Neural cell (in vitro differentiated cells): ENCODE measurements around the gene BMERB1. TPM values are rescaled to one million over a fixed set of nuclear protein-coding genes. Genes with fewer than 3 reads are reported as not detected.

Experiments
- H2AFZ ChIP-seq: fragments of 200-600, 300-800 bp; sonication (generic), shearing (Covaris generic); 2 replicates; pipeline ENCODE4 v1.6.0; 2014; ENCODE audit warnings: low read depth, mild to moderate bottlenecking, antibody characterized with exemption, low read length, moderate library complexity
- H3F3A ChIP-seq: fragments of 200-600 bp; shearing (Covaris generic); 2 replicates; pipeline ENCODE4 v1.6.1; 2016; ENCODE audit warnings: mild to moderate bottlenecking, moderate library complexity, mixed read lengths, antibody characterized with exemption, low read length; ENCODE audit not compliant: insufficient read depth, poor library complexity, severe bottlenecking
- H3K27ac ChIP-seq: fragments of 200-600, 300-800 bp; sonication (generic), shearing (Covaris generic); 2 replicates; pipeline ENCODE4 v1.5.1; 2014; ENCODE audit warnings: mild to moderate bottlenecking, low read length, moderate library complexity
- H3K27me3 ChIP-seq: fragments of 300-800, 200-600 bp; sonication (generic), shearing (Covaris generic); 2 replicates; pipeline ENCODE4 v1.6.0; 2014; ENCODE audit warnings: mild to moderate bottlenecking, low read depth, low read length, moderate library complexity; ENCODE audit not compliant: insufficient read depth
- H3K36me3 ChIP-seq: fragments of 300-800, 200-600 bp; sonication (generic), shearing (Covaris generic); 2 replicates; pipeline ENCODE4 v1.5.1; 2014; ENCODE audit warnings: mild to moderate bottlenecking, antibody characterized with exemption, low read length, moderate library complexity; ENCODE audit not compliant: insufficient read depth
- H3K4me2 ChIP-seq: fragments of 300-800, 200-600 bp; sonication (generic), shearing (Covaris generic); 2 replicates; pipeline ENCODE4 v1.6.0; 2014; ENCODE audit warnings: mild to moderate bottlenecking, low read length
- H3K4me3 ChIP-seq: fragments of 300-800, 200-600 bp; sonication (generic), shearing (Covaris generic); 2 replicates; pipeline ENCODE4 v1.5.1; 2014; ENCODE audit warnings: mild to moderate bottlenecking, low read length, moderate library complexity
- H3K79me2 ChIP-seq: fragments of 200-600 bp; shearing (Covaris generic); replicated peaks from 2 replicates; pipeline ENCODE4 v1.6.0; 2014; ENCODE audit warnings: mild to moderate bottlenecking, low read length, moderate library complexity; ENCODE audit not compliant: insufficient read depth
- H3K9ac ChIP-seq: fragments of 300-800, 200-600 bp; sonication (generic), shearing (Covaris generic); 2 replicates; pipeline ENCODE4 v1.6.1; 2016; ENCODE audit warnings: mild to moderate bottlenecking, low read length, mixed read lengths
- H3K9me2 ChIP-seq: fragments of 200-600 bp; shearing (Covaris generic); 2 replicates; pipeline ENCODE4 v1.6.1; 2016; ENCODE audit warnings: mild to moderate bottlenecking, low read length, mixed read lengths; ENCODE audit not compliant: insufficient read depth
- H3K9me3 ChIP-seq: fragments of 200-600, 300-800 bp; sonication (generic), shearing (Covaris generic); 2 replicates; pipeline ENCODE4 v1.6.1; 2016; ENCODE audit warnings: mild to moderate bottlenecking, mixed run types, low read length, moderate library complexity, mixed read lengths
- H4K20me1 ChIP-seq: fragments of 200-600 bp; shearing (Covaris generic); 2 replicates; pipeline ENCODE4 v1.6.1; 2016; ENCODE audit warnings: mild to moderate bottlenecking, mixed run types; ENCODE audit not compliant: insufficient read depth
- CTCF ChIP-seq: fragments of 450-650 bp; IDR thresholded peaks from 2 replicates; pipeline ENCODE4 v1.5.1; 2014; ENCODE audit warnings: antibody characterized with exemption, mild to moderate bottlenecking, moderate library complexity; ENCODE audit not compliant: poor library complexity, severe bottlenecking
- EP300 ChIP-seq: fragments of 450-650 bp; conservative IDR thresholded peaks from 2 replicates; pipeline ENCODE4 v1.6.1; 2014; ENCODE audit warnings: antibody characterized with exemption, mild to moderate bottlenecking, moderate library complexity; ENCODE audit not compliant: poor library complexity, severe bottlenecking
- EZH2 ChIP-seq: fragments of 200-600, 300-800 bp; shearing (Covaris generic), sonication (generic); IDR thresholded peaks from 2 replicates; pipeline ENCODE4 v1.6.1; 2014; ENCODE audit warnings: antibody characterized with exemption, low read length, borderline replicate concordance, mild to moderate bottlenecking; ENCODE audit not compliant: insufficient read depth, poor library complexity, severe bottlenecking
- MXI1 ChIP-seq: fragments of 450-650 bp; conservative IDR thresholded peaks from 2 replicates; pipeline ENCODE4 v1.6.1; 2014; ENCODE audit warnings: antibody characterized with exemption, mild to moderate bottlenecking; ENCODE audit not compliant: poor library complexity, severe bottlenecking
- POLR2AphosphoS5 ChIP-seq: IDR thresholded peaks from 2 replicates; pipeline ENCODE4 v1.6.1; 2012
- RAD21 ChIP-seq: fragments of 450-650 bp; conservative IDR thresholded peaks from 2 replicates; pipeline ENCODE4 v1.6.1; 2014; ENCODE audit warnings: antibody characterized with exemption, mild to moderate bottlenecking, moderate library complexity
- REST ChIP-seq: IDR thresholded peaks from 2 replicates; pipeline ENCODE4 v1.6.1; 2012; ENCODE audit warnings: borderline replicate concordance
- SMC3 ChIP-seq: fragments of 450-650 bp; conservative IDR thresholded peaks from 2 replicates; pipeline ENCODE4 v1.6.1; 2014; ENCODE audit warnings: antibody characterized with exemption, mild to moderate bottlenecking, moderate library complexity; ENCODE audit not compliant: poor library complexity
- TAF1 ChIP-seq: IDR thresholded peaks from 2 replicates; pipeline ENCODE4 v1.6.1; 2012; ENCODE audit warnings: low read depth
- polyA plus RNA-seq: library from polyadenylated mRNA; depleted of rRNA; stranded (reverse); fragments of >200 nt; gene quantifications from 2 replicates; pipeline ENCODE4 v1.2.3, GENCODE V29; 2014

Gene BMERB1
- polyA plus RNA-seq, 1 donor from 2014 or later, result 149 TPM

- no peak overlapping the region for H2AFZ ChIP-seq
- no peak overlapping the region for H3K27ac ChIP-seq
- H3K4me3 ChIP-seq, result no peak overlapping the region
- no peaks in the 10 kb centered on the region for H3K36me3 ChIP-seq
- no peak overlapping the region for H3K4me2 ChIP-seq
- H3K79me2 ChIP-seq, result no peaks in the 10 kb centered on the region
- H3K9me2 ChIP-seq, result no peaks in the 10 kb centered on the region
- no peaks in the 10 kb centered on the region for H3K27me3 ChIP-seq
- no peak overlapping the region for H3K9ac ChIP-seq
- TF ChIP-seq EZH2, result no peak
- no peak for TF ChIP-seq TAF1
- TF ChIP-seq SMC3, result no peak
- TF ChIP-seq RAD21, result no peak
- no peak for TF ChIP-seq POLR2AphosphoS5
- no peak for TF ChIP-seq EP300
- TF ChIP-seq MXI1, result no peak
- TF ChIP-seq REST, result no peak
- no peak for TF ChIP-seq CTCF
- H3K9me3 ChIP-seq, result no peaks in the 10 kb centered on the region
- no peaks in the 10 kb centered on the region for H4K20me1 ChIP-seq
- H3F3A ChIP-seq, result no peaks in the 10 kb centered on the region
Observed at GRCh38 chr16:15547768-15548096, 113.3 kb downstream of the BMERB1 start.

GRCh38 chr16:15548482-15548891 lies 114.1 kb downstream of the BMERB1 start:
- Histone ChIP-seq H3F3A (no peaks in the 10 kb centered on the region), H3K79me2 (no peaks in the 10 kb centered on the region), H3K4me2 (no peak overlapping the region), H4K20me1 (no peaks in the 10 kb centered on the region), H3K9ac (no peak overlapping the region), H3K27me3 (no peaks in the 10 kb centered on the region), H3K9me3 (no peaks in the 10 kb centered on the region), H3K4me3 (no peak overlapping the region), H3K36me3 (no peaks in the 10 kb centered on the region), H3K27ac (no peak overlapping the region), H2AFZ (no peak overlapping the region), H3K9me2 (no peaks in the 10 kb centered on the region)
- TF ChIP-seq TAF1 (no peak), POLR2AphosphoS5 (no peak), CTCF (no peak), REST (no peak), SMC3 (no peak), EP300 (no peak), MXI1 (no peak), EZH2 (no peak), RAD21 (no peak)
